Measurements from ENCODE around the gene RNF121.
A peak's percentile ranks its signal among the peaks of the same experiment; 100 is the strongest.

RNF121 gene

GRCh38 chr11:71913756-71914526 lies 14.9 kb upstream of the RNF121 start:
- in situ Hi-C loops (cut with MboI; ENCODE audit: low pct_unique_long_range_greater_than_20kb, low sequenced_read_pairs, unreplicated experiment), result no loop called here
- DNase-seq (ENCODE audit: low spot score), result no peak
- no peak for TF ChIP-seq CTCF (IDR thresholded peaks at IDR 0.05; ENCODE audit: extremely low read depth, insufficient read depth, missing control alignments)

GRCh38 chr11:71914617-71915189 lies 14.1 kb upstream of the RNF121 start:
- in situ Hi-C loops (cut with MboI; ENCODE audit: low pct_unique_long_range_greater_than_20kb, low sequenced_read_pairs, unreplicated experiment), result no loop called here
- TF ChIP-seq CTCF (IDR thresholded peaks at IDR 0.05; ENCODE audit: extremely low read depth, insufficient read depth, missing control alignments), result no peak
- no peak for DNase-seq (ENCODE audit: low spot score)

- in situ Hi-C loops (cut with MboI; ENCODE audit: low pct_unique_long_range_greater_than_20kb, low sequenced_read_pairs, unreplicated experiment), result no loop called here
- no peak for DNase-seq (ENCODE audit: low spot score)
- TF ChIP-seq CTCF (IDR thresholded peaks at IDR 0.05; ENCODE audit: extremely low read depth, insufficient read depth, missing control alignments), result no peak
Observed at GRCh38 chr11:71917646-71918140, 11.2 kb upstream of the RNF121 start.

GRCh38 chr11:71927820-71928736 lies 768 bp upstream of the RNF121 start, which contains the start of gene XNDC1N:
TSS of gene XNDC1N (minus strand) at chr11:71928594. CDS start at chr11:71923353, 5,241 bp downstream.
- no peak for TF ChIP-seq CTCF (IDR thresholded peaks at IDR 0.05; ENCODE audit: extremely low read depth, insufficient read depth, missing control alignments)
- in situ Hi-C loops (cut with MboI; ENCODE audit: low pct_unique_long_range_greater_than_20kb, low sequenced_read_pairs, unreplicated experiment), result no loop called here

GRCh38 chr11:71929491-71929890 lies 645 bp downstream of the RNF121 start:
- DNase-seq (ENCODE audit: low spot score), result no peak
- no peak for TF ChIP-seq CTCF (IDR thresholded peaks at IDR 0.05; ENCODE audit: extremely low read depth, insufficient read depth, missing control alignments)
- in situ Hi-C loops (cut with MboI; ENCODE audit: low pct_unique_long_range_greater_than_20kb, low sequenced_read_pairs, unreplicated experiment), result no loop called here

More at GRCh38 chr11:71927820-71928736, 768 bp upstream of the RNF121 start, which contains the start of gene XNDC1N:
- DNase-seq (ENCODE audit: low spot score), result peak; percentile 77

All from GM13977 (cell line).